GM19035 (cell line): ENCODE measurements around the gene ATP6V0E1.
A peak's percentile ranks its signal among the peaks of the same experiment; 100 is the strongest.
"Not testable (repeated sequence)": the region's sequence is repeated elsewhere in the genome, so short reads cannot be mapped to it uniquely, and the experiment has no call there.

Experiments used
- ATAC-seq: cut with Tn5 transposase; IDR thresholded peaks from one replicate; pipeline ENCODE4 v1.9.1; 2021; ENCODE audit not compliant: unreplicated experiment

The ATP6V0E1 gene

DNA sequence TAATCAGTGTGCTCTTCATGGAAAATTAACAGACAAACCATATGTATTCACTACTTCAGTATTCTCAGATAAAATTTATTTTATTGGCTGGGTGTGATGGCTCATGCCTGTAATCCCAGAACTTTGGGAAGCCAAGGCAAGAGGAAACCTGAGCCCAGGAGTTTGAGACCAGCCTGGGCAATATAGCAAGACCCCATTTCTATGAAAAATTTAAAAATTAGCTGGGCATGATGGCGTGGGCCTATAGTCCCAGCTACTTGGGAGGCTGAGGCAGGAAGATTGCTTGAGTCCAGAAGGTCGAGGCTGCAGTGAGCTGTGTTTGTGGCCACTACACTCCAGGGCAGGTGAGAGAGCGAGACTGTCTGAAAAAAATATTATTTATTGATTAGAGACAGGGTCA is 49.2 kb downstream of the ATP6V0E1 start:
- ATAC-seq: no peak

- no peak for ATAC-seq
These were observed 50.4 kb downstream of the ATP6V0E1 start for GRCh38 chr5:173033923-173034322.

DNA sequence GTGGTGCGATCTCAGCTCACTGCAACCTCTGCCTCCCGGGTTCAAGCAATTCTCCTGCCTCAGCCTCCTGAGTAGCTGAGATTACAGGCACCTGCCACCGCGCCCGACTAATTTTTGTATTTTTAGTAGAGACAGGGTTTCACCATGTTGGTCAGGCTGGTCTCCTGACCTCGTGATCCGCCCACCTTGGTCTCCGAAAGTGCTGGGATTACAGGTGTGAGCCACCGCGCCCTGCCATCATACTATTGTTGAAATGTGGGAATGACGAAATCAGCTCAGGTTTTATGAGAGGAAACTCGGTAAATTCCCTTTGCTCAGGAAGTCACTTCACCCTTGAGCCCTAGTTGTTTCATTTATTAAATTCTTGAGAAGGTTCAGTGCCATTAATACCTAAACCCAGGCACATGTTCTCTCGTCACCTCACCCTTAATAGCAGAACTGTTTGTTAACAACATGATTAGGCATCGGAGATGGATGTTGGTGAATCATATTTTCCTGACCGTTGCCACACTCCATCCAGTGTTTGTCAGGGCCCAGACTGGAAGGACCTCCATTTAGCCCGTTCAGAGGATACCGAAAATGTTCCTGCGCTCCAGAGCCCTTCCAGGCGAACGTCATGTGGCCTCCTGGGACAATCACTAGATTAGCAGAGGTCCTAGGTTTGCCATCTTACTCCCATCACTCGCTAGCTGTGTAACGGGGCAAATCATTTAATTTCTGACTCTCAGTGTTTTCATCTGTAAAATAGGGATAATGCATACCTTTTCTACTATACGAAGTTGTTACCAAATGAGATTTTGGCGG is 52.5 kb downstream of the ATP6V0E1 start:
- ATAC-seq: peak; percentile 48

GRCh38 chr5:173039188-173039587 is 55.6 kb downstream of the ATP6V0E1 start:
- ATAC-seq: no peak

GRCh38 chr5:173039964-173040363 is 56.4 kb downstream of the ATP6V0E1 start:
- no peak for ATAC-seq

DNA sequence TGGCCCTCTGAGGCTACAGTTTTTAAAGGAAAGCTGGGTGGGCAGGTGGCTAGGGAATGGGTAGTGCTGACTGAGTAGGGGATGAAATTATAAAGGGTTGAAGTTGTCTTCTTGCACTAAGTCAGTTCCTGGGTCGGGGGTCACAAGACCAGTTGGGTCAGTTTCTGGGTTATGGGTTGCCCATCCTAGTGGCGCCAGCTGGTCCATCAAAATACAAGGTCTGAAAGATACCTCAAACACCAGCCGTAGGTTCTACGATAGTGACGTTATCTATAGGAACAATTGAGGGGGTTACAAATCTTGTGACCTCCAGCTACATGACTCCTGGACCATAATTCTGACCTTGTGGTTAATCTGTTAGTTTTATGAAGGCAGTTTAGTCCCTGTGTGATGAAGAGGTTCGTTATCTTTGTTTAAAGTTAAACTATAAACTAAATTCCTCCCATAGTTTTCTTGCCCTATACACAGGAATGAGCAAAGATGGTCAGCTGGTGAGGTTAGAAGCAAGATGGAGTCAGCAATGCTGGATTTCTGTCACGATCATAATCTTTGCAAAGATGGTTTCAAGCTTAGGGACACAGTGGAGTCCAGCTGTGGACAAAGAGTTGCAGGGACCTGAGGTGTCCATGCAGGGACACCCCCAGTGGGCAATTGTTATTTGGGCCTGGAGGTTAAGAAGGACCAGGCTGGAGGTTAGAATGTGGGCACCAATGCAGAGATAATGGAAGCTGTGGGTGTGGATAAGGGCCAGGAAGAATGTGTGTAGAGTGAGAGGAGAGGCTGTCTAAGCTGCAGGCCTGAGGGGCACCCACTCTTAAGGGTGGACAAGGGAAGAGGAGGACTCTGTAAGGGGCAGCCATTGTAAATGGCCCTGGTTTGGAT is 58.6 kb downstream of the ATP6V0E1 start:
- ATAC-seq: no peak

- ATAC-seq: no peak
These were observed 59.2 kb downstream of the ATP6V0E1 start for GRCh38 chr5:173042763-173043107.

- no peak for ATAC-seq
These were observed 61.9 kb downstream of the ATP6V0E1 start for GRCh38 chr5:173045474-173045873.

DNA sequence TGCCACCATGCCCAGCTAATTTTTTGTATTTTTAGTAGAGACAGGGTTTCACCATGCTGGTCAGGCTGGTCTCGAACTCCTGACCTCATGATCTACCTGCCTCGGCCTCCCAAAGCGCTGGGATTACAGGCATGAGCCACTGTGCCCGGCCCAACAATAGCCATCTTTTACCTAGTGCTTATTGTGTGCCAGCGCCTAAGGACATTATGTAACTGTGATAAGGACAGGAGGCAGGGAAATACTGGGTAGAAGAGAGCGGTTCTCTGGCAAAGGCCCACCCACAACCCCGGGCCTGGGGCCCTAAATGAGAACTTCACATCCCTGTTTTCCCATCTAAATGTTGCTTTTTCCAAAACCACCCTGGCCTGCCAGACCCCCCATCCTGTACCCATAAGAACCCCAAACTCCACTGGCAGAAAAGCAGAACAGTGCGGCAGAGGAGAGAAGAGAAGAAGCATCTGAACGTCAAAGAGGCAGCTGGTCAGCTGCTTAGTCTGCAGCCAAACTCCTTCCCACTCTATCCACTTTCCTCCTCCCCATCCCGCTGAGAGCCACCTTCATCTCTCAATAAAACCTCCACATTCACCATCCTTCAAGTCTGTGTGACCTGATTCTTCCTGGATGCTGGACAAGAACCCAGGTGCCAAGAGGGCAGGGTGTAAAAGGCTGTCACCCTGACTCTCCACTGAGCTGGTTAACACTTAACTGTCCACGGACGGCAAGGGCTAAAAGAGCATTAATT is 63.7 kb downstream of the ATP6V0E1 start:
- not testable (repeated sequence) for ATAC-seq

GRCh38 chr5:173047838-173048105 is 64.2 kb downstream of the ATP6V0E1 start:
- no peak for ATAC-seq

DNA sequence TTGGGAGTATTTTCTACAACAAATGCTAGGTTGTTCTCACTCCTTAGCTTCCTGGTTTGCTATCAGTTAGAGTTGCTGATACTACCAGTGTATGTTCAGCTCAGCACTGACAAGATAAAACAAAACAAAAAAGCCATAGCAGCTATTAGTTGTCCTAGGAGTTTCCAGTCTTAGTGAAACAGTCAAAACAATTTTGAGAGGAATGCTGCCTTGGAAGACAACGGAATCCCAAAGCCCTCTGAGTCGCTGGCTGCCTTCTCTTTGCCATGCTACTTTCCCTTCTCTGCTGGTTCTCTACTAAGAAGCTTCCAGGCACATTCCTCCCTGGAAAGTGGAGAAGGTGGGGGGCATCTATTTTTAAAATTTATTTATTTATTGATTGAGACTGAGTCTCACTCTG is 67.2 kb downstream of the ATP6V0E1 start:
- no peak for ATAC-seq

DNA sequence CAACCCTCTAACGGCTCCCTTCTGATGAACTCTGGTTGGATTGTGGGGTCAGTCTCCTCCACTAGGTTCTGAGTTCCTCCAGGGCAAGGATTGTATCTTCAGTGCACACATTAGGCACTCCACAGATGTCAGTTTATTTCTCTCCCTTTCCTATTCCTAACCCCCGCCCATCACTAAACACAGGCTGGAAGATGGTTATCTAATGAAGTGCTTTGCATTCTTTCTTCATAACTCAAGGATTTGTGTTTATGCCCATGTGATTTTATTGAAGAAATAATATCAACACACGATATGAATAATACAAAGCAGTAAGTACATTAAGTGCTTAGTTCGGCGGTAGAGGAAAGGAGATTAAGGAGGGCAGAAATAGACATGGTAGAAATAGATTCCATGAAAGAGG is 68.2 kb downstream of the ATP6V0E1 start:
- ATAC-seq: no peak

DNA sequence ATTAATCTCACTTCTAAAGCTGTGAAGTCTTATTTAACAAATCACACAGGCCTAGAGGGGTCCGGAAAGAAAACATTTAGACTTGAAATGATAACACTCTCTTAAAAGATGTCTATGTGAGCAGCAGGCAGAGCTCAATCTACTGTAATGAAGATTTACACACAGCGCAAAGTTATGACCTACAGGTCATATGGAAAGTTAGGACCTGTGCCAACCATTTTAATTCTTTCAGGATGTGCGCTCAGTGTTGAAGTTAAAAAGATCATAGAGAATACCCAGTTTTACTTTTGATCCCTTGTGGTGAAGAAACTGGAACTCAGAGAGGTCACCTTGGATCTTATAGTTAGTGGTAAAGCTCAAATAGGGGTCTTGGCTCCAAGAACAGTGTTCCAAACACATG is 69.5 kb downstream of the ATP6V0E1 start:
- no peak for ATAC-seq

DNA sequence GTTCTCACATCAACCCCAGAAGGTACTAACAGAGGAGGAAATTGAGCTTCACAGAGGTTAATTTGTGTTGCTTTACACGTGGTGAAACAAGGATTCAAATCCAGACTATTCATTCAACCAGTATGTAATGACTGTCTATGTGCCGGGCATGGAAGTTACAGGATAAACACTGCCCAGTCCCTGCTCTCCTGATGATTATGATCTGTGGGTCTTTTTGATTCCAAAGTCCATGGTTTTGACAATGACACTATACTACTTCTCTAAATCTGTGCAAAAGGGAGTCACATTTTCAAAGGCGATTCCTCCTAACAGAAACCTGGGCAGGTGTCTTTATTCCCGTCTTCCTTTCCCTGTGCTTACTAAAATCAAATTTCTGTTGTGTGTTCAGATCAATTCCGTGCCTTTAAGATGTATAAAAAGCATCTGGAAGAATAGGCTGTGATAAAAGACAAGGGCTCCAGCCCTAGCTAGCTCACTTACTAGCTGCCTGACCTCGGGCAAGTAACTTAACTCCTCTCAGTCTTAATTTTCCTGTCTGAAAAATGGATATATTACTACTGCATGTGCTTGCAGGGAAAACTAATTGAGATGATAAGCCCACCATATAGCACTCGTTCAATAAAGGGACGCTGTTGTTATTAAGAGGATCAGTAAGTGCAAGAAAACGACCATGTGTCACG is 71.6 kb downstream of the ATP6V0E1 start:
- ATAC-seq: no peak

- ATAC-seq: peak; percentile 1
These were observed 72.1 kb downstream of the ATP6V0E1 start for GRCh38 chr5:173055722-173055982.

DNA sequence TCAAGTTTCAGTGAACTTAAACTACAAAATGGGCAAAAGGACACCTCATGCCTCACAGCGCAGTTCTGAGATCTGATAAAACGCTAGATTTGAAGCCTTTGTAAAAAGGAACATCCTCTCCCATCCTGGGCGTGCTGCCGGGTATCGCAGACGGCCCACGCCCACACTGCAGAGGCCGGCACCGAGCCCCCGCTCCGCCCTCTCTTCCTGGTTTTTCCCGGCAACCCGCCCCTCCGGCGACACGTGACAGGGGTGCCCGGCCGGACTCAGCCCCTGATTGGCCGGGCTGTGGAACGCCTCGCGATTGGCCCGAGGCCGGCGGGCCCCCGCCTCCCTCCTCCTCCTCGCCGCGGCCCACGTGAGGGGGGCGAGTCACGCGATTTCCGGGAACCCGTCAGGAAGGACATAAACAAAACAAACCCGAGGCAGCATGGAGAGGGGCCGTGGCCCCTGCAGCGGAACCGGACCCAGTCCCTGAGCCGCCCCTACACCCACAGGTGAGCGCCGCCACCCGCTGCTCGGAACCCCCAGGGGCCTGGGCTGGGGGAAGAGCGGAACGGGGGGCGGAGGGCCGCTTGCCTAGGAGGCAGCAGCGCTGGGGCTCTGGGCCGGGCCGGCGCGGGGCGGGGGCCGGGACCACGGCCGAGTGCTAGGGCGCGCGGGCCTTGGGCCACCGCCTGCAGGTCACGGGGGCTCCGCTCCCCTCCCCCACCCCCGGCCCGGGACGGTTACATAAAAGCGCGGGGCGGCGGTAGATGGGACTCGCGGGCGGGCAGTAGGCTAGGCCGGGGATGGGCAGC is 72.6 kb downstream of the ATP6V0E1 start, which contains the start of gene CREBRF:
Gene CREBRF, plus strand, starts transcription at position 370 of the 800 bp plus-strand sequence. CDS start 24,424 bp downstream, outside the sequence.
- peak; percentile 70 for ATAC-seq

GRCh38 chr5:173056783-173057061 is 73.2 kb downstream of the ATP6V0E1 start:
- peak; percentile 34 for ATAC-seq

DNA sequence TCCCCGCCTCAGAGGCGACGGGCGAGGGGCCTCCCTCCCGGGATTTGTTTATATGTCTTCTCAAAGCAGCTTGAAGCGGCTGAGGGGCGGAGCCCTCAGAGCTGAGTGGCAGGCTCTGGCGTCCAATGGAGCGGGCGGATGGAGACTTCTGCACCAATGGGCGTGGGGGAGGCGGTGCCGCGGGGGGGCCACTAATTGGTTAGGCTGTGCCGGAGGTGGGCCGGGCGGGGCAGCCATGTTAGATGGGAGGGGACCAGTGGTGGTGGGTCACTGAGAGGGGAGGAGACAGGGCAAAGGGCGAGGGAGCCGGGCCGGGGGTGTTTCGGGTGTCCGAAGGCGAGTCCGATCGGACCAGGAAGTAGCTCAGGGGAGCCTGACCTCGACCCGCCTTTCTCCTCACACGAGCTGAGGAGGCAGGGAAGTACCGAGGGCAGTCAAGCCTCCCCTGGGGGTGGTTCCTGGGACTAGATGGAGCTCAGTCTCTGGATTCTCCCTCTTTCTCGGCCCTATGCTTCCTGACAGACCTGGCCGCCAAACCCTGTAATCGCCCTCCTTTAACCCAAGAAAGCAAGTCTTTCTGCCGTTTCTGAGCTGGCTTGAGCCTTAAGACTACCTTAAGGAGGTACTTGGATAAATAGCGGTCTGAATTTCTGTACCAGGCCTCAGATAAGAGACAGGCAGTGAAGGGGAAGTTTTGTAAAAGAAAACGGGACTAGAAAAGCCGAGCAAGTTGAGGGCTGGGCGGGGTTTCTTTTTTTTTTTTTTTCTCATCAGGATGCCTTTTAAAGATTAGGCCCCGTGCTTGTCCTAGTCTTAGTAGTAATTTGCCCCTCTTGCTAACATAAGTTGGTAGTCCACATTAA is 73.7 kb downstream of the ATP6V0E1 start:
- ATAC-seq: peak; percentile 74

DNA sequence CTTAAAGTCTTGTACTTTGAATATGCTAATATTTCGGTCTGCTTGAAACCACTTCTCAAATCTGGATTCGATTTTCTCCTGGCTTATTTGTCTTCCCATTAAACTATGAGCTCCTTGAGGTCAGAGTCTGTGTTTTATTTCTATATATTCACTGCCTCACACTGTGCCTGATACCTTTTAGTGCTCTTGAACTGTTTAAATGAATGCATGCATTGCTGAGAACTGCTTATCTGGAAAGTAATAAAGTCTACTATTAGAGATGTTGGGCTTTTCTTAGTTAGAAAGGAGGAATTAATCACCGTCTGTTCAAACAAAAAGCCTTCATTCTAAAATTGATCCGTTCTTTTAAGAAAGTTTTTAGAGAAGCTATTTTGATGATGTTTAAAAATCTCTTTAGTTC is 78.6 kb downstream of the ATP6V0E1 start:
- no peak for ATAC-seq

- no peak for ATAC-seq
These were observed 81.6 kb downstream of the ATP6V0E1 start for GRCh38 chr5:173065155-173065554.
